IPS-15b (cell line): ENCODE results near the gene AJAP1.
"Not testable (repeated sequence)": the region's sequence is repeated elsewhere in the genome, so short reads cannot be mapped to it uniquely, and the experiment has no call there.

ENCODE experiments used
- H3K27me3 ChIP-seq: one replicate; pipeline ENCODE4 v1.6.1; 2013; ENCODE audit warnings: low read length; ENCODE audit not compliant: control insufficient read depth, insufficient read depth
- H3K36me3 ChIP-seq: one replicate; pipeline ENCODE4 v1.6.1; 2013; ENCODE audit warnings: low read length; ENCODE audit not compliant: control insufficient read depth, insufficient read depth
- H3K4me1 ChIP-seq: one replicate; pipeline ENCODE4 v1.6.1; 2013; ENCODE audit warnings: mild to moderate bottlenecking, low read length; ENCODE audit not compliant: control insufficient read depth, insufficient read depth
- H3K4me3 ChIP-seq: one replicate; pipeline ENCODE4 v1.5.1; 2013; ENCODE audit warnings: low read depth, low read length
- H3K9ac ChIP-seq: one replicate; pipeline ENCODE4 v1.6.1; 2013; ENCODE audit warnings: low read depth, mild to moderate bottlenecking, low read length
- H3K9me3 ChIP-seq: one replicate; pipeline ENCODE4 v1.6.1; 2013; ENCODE audit warnings: mild to moderate bottlenecking, low read length; ENCODE audit not compliant: control insufficient read depth, insufficient read depth

Gene AJAP1

GRCh38 chr1:4662168-4662567 lies 7.8 kb downstream of the AJAP1 start:
- H3K9ac ChIP-seq: no peak overlapping the region
- H3K27me3 ChIP-seq: peaks cover 22% of the 10 kb centered on the region
- H3K36me3 ChIP-seq: peaks cover 2% of the 10 kb centered on the region
- H3K9me3 ChIP-seq: peaks cover 3% of the 10 kb centered on the region
- H3K4me3 ChIP-seq: no peak overlapping the region
- H3K4me1 ChIP-seq: peaks cover 20% of the 10 kb centered on the region

- peaks cover 20% of the 10 kb centered on the region for H3K4me1 ChIP-seq
- H3K4me3 ChIP-seq: no peak overlapping the region
- peaks cover 2% of the 10 kb centered on the region for H3K36me3 ChIP-seq
- H3K9ac ChIP-seq: no peak overlapping the region
- H3K9me3 ChIP-seq: peaks cover 3% of the 10 kb centered on the region
- H3K27me3 ChIP-seq: peaks cover 20% of the 10 kb centered on the region
Measured at GRCh38 chr1:4662723-4663122, 8.3 kb downstream of the AJAP1 start.

GRCh38 chr1:4664095-4664494 lies 9.7 kb downstream of the AJAP1 start:
- peaks cover 7% of the 10 kb centered on the region for H3K4me1 ChIP-seq
- H3K4me3 ChIP-seq: no peak overlapping the region
- peaks cover 6% of the 10 kb centered on the region for H3K27me3 ChIP-seq
- H3K36me3 ChIP-seq: peaks cover 2% of the 10 kb centered on the region
- H3K9me3 ChIP-seq: peaks cover 3% of the 10 kb centered on the region
- H3K9ac ChIP-seq: no peak overlapping the region

- peaks cover 1% of the 10 kb centered on the region for H3K27me3 ChIP-seq
- H3K4me3 ChIP-seq: no peak overlapping the region
- H3K36me3 ChIP-seq: peaks cover 2% of the 10 kb centered on the region
- H3K9me3 ChIP-seq: peaks cover 3% of the 10 kb centered on the region
- H3K9ac ChIP-seq: no peak overlapping the region
- peaks cover 2% of the 10 kb centered on the region for H3K4me1 ChIP-seq
Measured at GRCh38 chr1:4664606-4665005, 10.2 kb downstream of the AJAP1 start.

GRCh38 chr1:4665456-4665855 lies 11.0 kb downstream of the AJAP1 start:
- no peaks in the 10 kb centered on the region for H3K4me1 ChIP-seq
- H3K4me3 ChIP-seq: no peak overlapping the region
- H3K27me3 ChIP-seq: no peaks in the 10 kb centered on the region
- H3K9ac ChIP-seq: no peak overlapping the region
- H3K9me3 ChIP-seq: peaks cover 3% of the 10 kb centered on the region
- H3K36me3 ChIP-seq: peaks cover 2% of the 10 kb centered on the region

GRCh38 chr1:4666683-4667082 lies 12.3 kb downstream of the AJAP1 start:
- not testable (repeated sequence) for H3K27me3 ChIP-seq, H3K36me3 ChIP-seq, H3K9ac ChIP-seq, H3K4me3 ChIP-seq, H3K9me3 ChIP-seq, H3K4me1 ChIP-seq

- H3K9me3 ChIP-seq: peaks cover 3% of the 10 kb centered on the region
- H3K9ac ChIP-seq: no peak overlapping the region
- no peak overlapping the region for H3K4me3 ChIP-seq
- H3K4me1 ChIP-seq: no peaks in the 10 kb centered on the region
- peaks cover 2% of the 10 kb centered on the region for H3K36me3 ChIP-seq
- H3K27me3 ChIP-seq: no peaks in the 10 kb centered on the region
Measured at GRCh38 chr1:4668743-4669700, 14.6 kb downstream of the AJAP1 start.

- peaks cover 2% of the 10 kb centered on the region for H3K36me3 ChIP-seq
- no peaks in the 10 kb centered on the region for H3K27me3 ChIP-seq
- no peak overlapping the region for H3K9ac ChIP-seq
- no peaks in the 10 kb centered on the region for H3K4me1 ChIP-seq
- H3K9me3 ChIP-seq: peaks cover 3% of the 10 kb centered on the region
- no peak overlapping the region for H3K4me3 ChIP-seq
Measured at GRCh38 chr1:4670265-4670664, 15.9 kb downstream of the AJAP1 start.

GRCh38 chr1:4671828-4672227 lies 17.4 kb downstream of the AJAP1 start:
- peaks cover 2% of the 10 kb centered on the region for H3K9me3 ChIP-seq
- no peaks in the 10 kb centered on the region for H3K4me1 ChIP-seq
- no peaks in the 10 kb centered on the region for H3K27me3 ChIP-seq
- H3K36me3 ChIP-seq: no peaks in the 10 kb centered on the region
- no peak overlapping the region for H3K9ac ChIP-seq
- H3K4me3 ChIP-seq: no peak overlapping the region

GRCh38 chr1:4673494-4673893 lies 19.1 kb downstream of the AJAP1 start:
- no peaks in the 10 kb centered on the region for H3K27me3 ChIP-seq
- peaks cover 2% of the 10 kb centered on the region for H3K9me3 ChIP-seq
- no peak overlapping the region for H3K4me3 ChIP-seq
- H3K36me3 ChIP-seq: no peaks in the 10 kb centered on the region
- H3K4me1 ChIP-seq: no peaks in the 10 kb centered on the region
- H3K9ac ChIP-seq: no peak overlapping the region

- H3K9me3 ChIP-seq: peaks cover 5% of the 10 kb centered on the region
- no peaks in the 10 kb centered on the region for H3K4me1 ChIP-seq
- H3K9ac ChIP-seq: no peak overlapping the region
- no peak overlapping the region for H3K4me3 ChIP-seq
- no peaks in the 10 kb centered on the region for H3K27me3 ChIP-seq
- no peaks in the 10 kb centered on the region for H3K36me3 ChIP-seq
Measured at GRCh38 chr1:4674117-4674516, 19.7 kb downstream of the AJAP1 start.

GRCh38 chr1:4674676-4675075 lies 20.3 kb downstream of the AJAP1 start:
- Histone ChIP-seq H3K27me3 (no peaks in the 10 kb centered on the region), H3K36me3 (no peaks in the 10 kb centered on the region), H3K4me1 (no peaks in the 10 kb centered on the region), H3K9ac (no peak overlapping the region), H3K4me3 (no peak overlapping the region), H3K9me3 (peaks cover 5% of the 10 kb centered on the region)
